Transverse colon (tissue), 4 donors: ENCODE data around the gene GEMIN2.

ENCODE experiments used
- EP300 ChIP-seq: sonication (generic); formaldehyde crosslinking; IDR thresholded peaks from one replicate; pipeline ENCODE4 v1.6.1; 2017; ENCODE audit warnings: antibody characterized with exemption, low read depth
- POLR2A ChIP-seq: fragments of 450-650 bp; IDR thresholded peaks from one replicate; pipeline ENCODE4 v1.6.1; 2016; ENCODE audit warnings: antibody characterized with exemption, mild to moderate bottlenecking, moderate library complexity
- POLR2AphosphoS5 ChIP-seq, 3 donors: sonication (generic); formaldehyde crosslinking; IDR thresholded peaks; one replicate each; pipeline ENCODE4 v1.6.1; 2016; ENCODE audit warnings: antibody characterized with exemption in 3 of 3
- TF ChIP-seq, protein P1 (sequence below), 5 experiments: fragments of 200-600 bp in 3 of 5; fragments of 450-650 bp in 2 of 5; sonication (generic) in 3 of 5; IDR thresholded peaks; 1 replicate in 2 of 5; 2 replicates in 3 of 5; pipeline ENCODE4 v1.5.1; 2016 to 2017; ENCODE audit warnings: antibody characterized with exemption in 5 of 5, inconsistent platforms in 3 of 5, mild to moderate bottlenecking in 2 of 5, moderate library complexity in 1 of 5

DNA sequence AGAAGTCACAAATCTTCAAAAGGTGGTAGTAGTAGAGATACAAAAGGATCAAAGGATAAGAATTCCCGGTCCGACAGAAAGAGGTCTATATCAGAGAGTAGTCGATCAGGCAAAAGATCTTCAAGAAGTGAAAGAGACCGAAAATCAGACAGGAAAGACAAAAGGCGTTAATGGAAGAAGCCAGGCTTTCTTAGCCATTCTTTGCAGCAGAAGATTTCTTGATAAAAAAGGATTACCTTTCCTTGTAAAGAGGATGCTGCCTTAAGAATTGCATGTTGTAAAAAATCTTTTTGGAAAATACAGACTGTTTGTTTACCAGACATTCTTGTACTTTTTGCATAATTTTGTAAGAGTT lies 67.5 kb downstream of the GEMIN2 start:
- TF ChIP-seq, protein P1, sequence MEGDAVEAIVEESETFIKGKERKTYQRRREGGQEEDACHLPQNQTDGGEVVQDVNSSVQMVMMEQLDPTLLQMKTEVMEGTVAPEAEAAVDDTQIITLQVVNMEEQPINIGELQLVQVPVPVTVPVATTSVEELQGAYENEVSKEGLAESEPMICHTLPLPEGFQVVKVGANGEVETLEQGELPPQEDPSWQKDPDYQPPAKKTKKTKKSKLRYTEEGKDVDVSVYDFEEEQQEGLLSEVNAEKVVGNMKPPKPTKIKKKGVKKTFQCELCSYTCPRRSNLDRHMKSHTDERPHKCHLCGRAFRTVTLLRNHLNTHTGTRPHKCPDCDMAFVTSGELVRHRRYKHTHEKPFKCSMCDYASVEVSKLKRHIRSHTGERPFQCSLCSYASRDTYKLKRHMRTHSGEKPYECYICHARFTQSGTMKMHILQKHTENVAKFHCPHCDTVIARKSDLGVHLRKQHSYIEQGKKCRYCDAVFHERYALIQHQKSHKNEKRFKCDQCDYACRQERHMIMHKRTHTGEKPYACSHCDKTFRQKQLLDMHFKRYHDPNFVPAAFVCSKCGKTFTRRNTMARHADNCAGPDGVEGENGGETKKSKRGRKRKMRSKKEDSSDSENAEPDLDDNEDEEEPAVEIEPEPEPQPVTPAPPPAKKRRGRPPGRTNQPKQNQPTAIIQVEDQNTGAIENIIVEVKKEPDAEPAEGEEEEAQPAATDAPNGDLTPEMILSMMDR (IDR thresholded peaks at IDR 0.05): no peak
- TF ChIP-seq POLR2AphosphoS5 (IDR thresholded peaks at IDR 0.05) (no peak), POLR2A (no peak), EP300 (no peak)
